Left ventricle myocardium inferior (tissue), 1 donor: ENCODE results near the gene IQSEC3. TPM values are rescaled to one million over a fixed set of nuclear protein-coding genes. Genes with fewer than 3 reads are reported as not detected.
"Not testable (repeated sequence)": the region's sequence is repeated elsewhere in the genome, so short reads cannot be mapped to it uniquely, and the experiment has no call there.

Source experiments
- DNase-seq: peaks from one replicate; pipeline ENCODE4 v3.0.0-alpha.2; 2020
- H3K27ac ChIP-seq: fragments of 200-600 bp; replicated peaks from 2 replicates; pipeline ENCODE4 v1.8.0; 2021
- H3K27me3 ChIP-seq: fragments of 200-600 bp; 2 replicates; pipeline ENCODE4 v1.8.0; 2021; ENCODE audit warnings: low read depth
- H3K36me3 ChIP-seq: fragments of 200-600 bp; 2 replicates; pipeline ENCODE4 v1.8.0; 2021
- H3K4me1 ChIP-seq: fragments of 200-600 bp; 2 replicates; pipeline ENCODE4 v1.8.0; 2021
- H3K4me3 ChIP-seq: fragments of 200-600 bp; 2 replicates; pipeline ENCODE4 v1.8.0; 2021; ENCODE audit warnings: mild to moderate bottlenecking, moderate library complexity
- H3K9me3 ChIP-seq: fragments of 200-600 bp; replicated peaks from 2 replicates; pipeline ENCODE4 v1.8.0; 2021
- CTCF ChIP-seq: fragments of 200-600 bp; IDR thresholded peaks from 2 replicates; pipeline ENCODE4 v1.8.0; 2021; ENCODE audit warnings: antibody characterized with exemption, mild to moderate bottlenecking, borderline replicate concordance
- intact Hi-C: fragments of 100-400 bp; cut with micrococcal nuclease; formaldehyde crosslinking; loops from one replicate; pipeline ENCODE4 v1.11.0; 2022
- total RNA-seq: library from RNA; stranded (reverse); fragmentation: NEBNext Ultra II Directional; extraction: Animal tissue kit (Norgen Biotek cat#: 25700); gene quantifications from one replicate; pipeline ENCODE4 v1.2.1, GENCODE V29; 2021
- donor health status: DM: no; HTN: yes; CAD: no; lungs with severe emphysema.

IQSEC3 gene
- total RNA-seq, 1 donor from 2014 or later, result 0.69 TPM

- no peaks in the 10 kb centered on the region for H3K4me1 ChIP-seq
- H3K27ac ChIP-seq, result no peak overlapping the region
- intact Hi-C loops, result no loop called here
- H3K27me3 ChIP-seq, result peaks cover 37% of the 10 kb centered on the region
- H3K4me3 ChIP-seq, result no peak overlapping the region
- no peak for TF ChIP-seq CTCF
- H3K9me3 ChIP-seq, result no peaks in the 10 kb centered on the region
- H3K36me3 ChIP-seq, result no peaks in the 10 kb centered on the region
- no peak for DNase-seq
Observed at GRCh38 chr12:212415-212714, 145.8 kb downstream of the IQSEC3 start.

GRCh38 chr12:212715-213526 lies 146.4 kb downstream of the IQSEC3 start:
- intact Hi-C loops, result no loop called here
- DNase-seq, result peak; percentile 55
- Histone ChIP-seq H3K36me3 (no peaks in the 10 kb centered on the region), H3K4me1 (no peaks in the 10 kb centered on the region), H3K27me3 (peaks cover 37% of the 10 kb centered on the region), H3K27ac (no peak overlapping the region), H3K9me3 (no peaks in the 10 kb centered on the region), H3K4me3 (no peak overlapping the region)
- TF ChIP-seq CTCF, result no peak

GRCh38 chr12:213527-213932 lies 147.0 kb downstream of the IQSEC3 start:
- Histone ChIP-seq H3K27ac (no peak overlapping the region), H3K27me3 (peaks cover 37% of the 10 kb centered on the region), H3K9me3 (no peaks in the 10 kb centered on the region), H3K4me1 (no peaks in the 10 kb centered on the region), H3K4me3 (no peak overlapping the region), H3K36me3 (no peaks in the 10 kb centered on the region)
- intact Hi-C loops, result no loop called here
- DNase-seq, result no peak
- TF ChIP-seq CTCF, result no peak

- Histone ChIP-seq H3K4me1 (no peaks in the 10 kb centered on the region), H3K27me3 (peaks cover 37% of the 10 kb centered on the region), H3K36me3 (no peaks in the 10 kb centered on the region), H3K4me3 (no peak within 1 kb of the TSS), H3K27ac (no peak within 1 kb of the TSS), H3K9me3 (no peaks in the 10 kb centered on the region)
- intact Hi-C loops, result no loop called here
- no peak for TF ChIP-seq CTCF
- DNase-seq, result no peak
Observed at GRCh38 chr12:214003-214741, 147.6 kb downstream of the IQSEC3 start, which contains the start of gene SLC6A12. Gene SLC6A12 (minus strand): TSS chr12:214157. CDS start chr12:209986, 4,171 bp downstream.

- peaks cover 34% of the 10 kb centered on the region for H3K27me3 ChIP-seq
Observed at GRCh38 chr12:215116-215515, 148.5 kb downstream of the IQSEC3 start.

GRCh38 chr12:217029-217428 lies 150.5 kb downstream of the IQSEC3 start:
- H3K36me3 ChIP-seq, H3K4me1 ChIP-seq, H3K27ac ChIP-seq, DNase-seq, H3K9me3 ChIP-seq, H3K4me3 ChIP-seq, intact Hi-C loops: not testable (repeated sequence)
- H3K27me3 ChIP-seq, result peaks cover 18% of the 10 kb centered on the region

More at GRCh38 chr12:215116-215515, 148.5 kb downstream of the IQSEC3 start:
- H3K27ac ChIP-seq, result no peak overlapping the region
- intact Hi-C loops, result no loop called here
- no peak for DNase-seq
- TF ChIP-seq CTCF, result no peak
- no peak overlapping the region for H3K4me3 ChIP-seq
- no peaks in the 10 kb centered on the region for H3K9me3 ChIP-seq
- H3K36me3 ChIP-seq, result no peaks in the 10 kb centered on the region
- no peaks in the 10 kb centered on the region for H3K4me1 ChIP-seq
